GM12878 (cell line): ENCODE data around the gene SCAMP4. TPM values are rescaled to one million over a fixed set of nuclear protein-coding genes. Genes with fewer than 3 reads are reported as not detected.

ENCODE experiments used
- ATAC-seq: fragments of 200-7000 bp; cut with Tn5 transposase; 3 replicates; pipeline ENCODE4 v1.9.1; 2020; ENCODE audit warnings: mild to moderate bottlenecking, moderate library complexity
- BruUV-seq: library from RNA; stranded (reverse); fragments of 400-500 nt; replicated peaks from 2 replicates; lab custom pipeline; 2021; lab: Mats Ljungman, UMichigan
- CTCF ChIA-PET: fragments of 300-600 bp; sonication (Branson Sonifier 250); formaldehyde crosslinking; extraction: SDS; loops from one replicate; lab custom pipeline; 2021; ENCODE audit warnings: inconsistent platforms; lab: Yijun Ruan, JAX
- POLR2A ChIA-PET: fragments of 350-600 bp; formaldehyde crosslinking; extraction: SDS; loops from one replicate; lab custom pipeline; 2021; ENCODE audit warnings: inconsistent platforms; lab: Charles Lee
- RAD21 ChIA-PET: fragments of 300-600 bp; sonication (Branson Sonifier 250); formaldehyde crosslinking; loops from one replicate; lab custom pipeline; 2023; ENCODE audit warnings: antibody characterized with exemption; ENCODE audit not compliant: unreplicated experiment; lab: Charles Lee
- SMC1A ChIA-PET: fragments of 300-600 bp; sonication (Branson Sonifier 250); formaldehyde crosslinking; loops from one replicate; lab custom pipeline; 2023; ENCODE audit not compliant: unreplicated experiment, uncharacterized antibody; lab: Charles Lee
- DNase-seq: peaks from one replicate; pipeline ENCODE4 v3.0.0-alpha.2; 2011; ENCODE audit warnings: low read depth, low spot score
- FAIRE-seq: peaks from 3 replicates; lab custom pipeline; 2011; peaks lifted over from hg19 to GRCh38; lab: Jason Lieb, UNC
- H2AFZ ChIP-seq: 2 replicates; pipeline ENCODE4 v1.6.0; 2011; ENCODE audit warnings: low read depth, low read length, control low read depth; ENCODE audit not compliant: control insufficient read depth
- H3K27ac ChIP-seq: 2 replicates; pipeline ENCODE4 v1.5.1; 2011; ENCODE audit warnings: control low read depth; ENCODE audit not compliant: control insufficient read depth, insufficient read depth
- H3K27me3 ChIP-seq, 2 experiments: replicated peaks in 1 of 2; 2 replicates each; pipeline versions ENCODE4 v1.6.0 to v1.6.1; 2011; ENCODE audit warnings: low read length in 1 of 2; ENCODE audit not compliant: control insufficient read depth in 2 of 2, insufficient read depth in 2 of 2
- H3K36me3 ChIP-seq, 2 experiments: 2 replicates each; pipeline ENCODE4 v1.5.1; 2011; ENCODE audit warnings: low read length in 1 of 2; ENCODE audit not compliant: control insufficient read depth in 2 of 2, insufficient read depth in 2 of 2
- H3K4me1 ChIP-seq: 2 replicates; pipeline ENCODE4 v1.6.1; 2011; ENCODE audit warnings: mild to moderate bottlenecking, low read length, moderate library complexity, mixed read lengths; ENCODE audit not compliant: control insufficient read depth, insufficient read depth
- H3K4me2 ChIP-seq: 2 replicates; pipeline ENCODE4 v1.6.0; 2011; ENCODE audit warnings: control low read depth; ENCODE audit not compliant: control insufficient read depth, insufficient read depth
- H3K4me3 ChIP-seq: fragments of 200-600 bp; sonication (generic); 2 replicates; pipeline ENCODE4 v1.5.1; 2016
- H3K79me2 ChIP-seq: 2 replicates; pipeline ENCODE4 v1.6.0; 2011; ENCODE audit warnings: low read length; ENCODE audit not compliant: control insufficient read depth, insufficient read depth
- H3K9ac ChIP-seq: 2 replicates; pipeline ENCODE4 v1.8.0; 2011; ENCODE audit warnings: low read length, control low read depth, mixed read lengths; ENCODE audit not compliant: control insufficient read depth, insufficient read depth
- H3K9me3 ChIP-seq: replicated peaks from 3 replicates; pipeline ENCODE4 v1.5.1; 2011; ENCODE audit warnings: mild to moderate bottlenecking, low read length; ENCODE audit not compliant: control insufficient read depth, insufficient read depth
- H4K20me1 ChIP-seq: 2 replicates; pipeline ENCODE4 v1.6.0; 2011; ENCODE audit not compliant: control insufficient read depth, insufficient read depth
- BMI1 ChIP-seq: fragments of 450-650 bp; IDR thresholded peaks from 2 replicates; pipeline ENCODE4 v1.6.1; 2016; ENCODE audit warnings: mild to moderate bottlenecking, moderate library complexity, borderline replicate concordance
- CREB1 ChIP-seq: IDR thresholded peaks from 2 replicates; pipeline ENCODE4 v1.6.1; 2012; ENCODE audit warnings: low read depth, mild to moderate bottlenecking, inconsistent platforms
- DPF2 ChIP-seq: fragments of 450-650 bp; IDR thresholded peaks from 2 replicates; pipeline ENCODE4 v1.6.1; 2017; ENCODE audit warnings: mild to moderate bottlenecking
- EED ChIP-seq: sonication (generic); IDR thresholded peaks from 2 replicates; pipeline ENCODE4 v1.6.1; 2016; ENCODE audit warnings: antibody characterized with exemption, low read depth
- HDAC2 ChIP-seq: fragments of 200-600 bp; sonication (generic); IDR thresholded peaks from 2 replicates; pipeline ENCODE4 v1.6.1; 2017
- IRF4 ChIP-seq: IDR thresholded peaks from 2 replicates; pipeline ENCODE4 v1.6.1; 2011; ENCODE audit warnings: low read depth, low read length
- JUND ChIP-seq: IDR thresholded peaks from 2 replicates; pipeline ENCODE4 v1.6.1; 2012; ENCODE audit warnings: low read depth, mild to moderate bottlenecking, low read length, improper control_type of control experiment, moderate library complexity
- MTA3 ChIP-seq: IDR thresholded peaks from 2 replicates; pipeline ENCODE4 v1.6.1; 2012; ENCODE audit warnings: low read length, inconsistent platforms, borderline replicate concordance
- NR2C2 ChIP-seq: IDR thresholded peaks from 2 replicates; pipeline ENCODE4 v1.6.1; 2011; ENCODE audit warnings: borderline replicate concordance, low read depth; ENCODE audit not compliant: control insufficient read depth, insufficient read length
- RB1 ChIP-seq: fragments of 450-650 bp; formaldehyde crosslinking; IDR thresholded peaks from 2 replicates; pipeline ENCODE4 v1.6.1; 2017; ENCODE audit warnings: mild to moderate bottlenecking, borderline replicate concordance
- TAF1 ChIP-seq: IDR thresholded peaks from 2 replicates; pipeline ENCODE4 v1.6.1; 2011; ENCODE audit warnings: mild to moderate bottlenecking, low read depth, low read length, borderline replicate concordance
- ZBTB4 ChIP-seq: fragments of 450-650 bp; formaldehyde crosslinking; IDR thresholded peaks from 2 replicates; pipeline ENCODE4 v1.4.0; 2022; ENCODE audit warnings: mild to moderate bottlenecking, moderate library complexity
- ZNF24 ChIP-seq: fragments of 450-650 bp; IDR thresholded peaks from 2 replicates; pipeline ENCODE4 v1.6.1; 2017; ENCODE audit warnings: antibody characterized with exemption, mild to moderate bottlenecking
- WGBS: methylation state at CpG from one replicate; pipeline ENCODE4 v1.1.6; 2016; ENCODE audit warnings: low lambda C conversion rate; ENCODE audit not compliant: insufficient replicate concordance, insufficient coverage; ENCODE audit errors: missing lambda C conversion rate; 5-methylcytosine and 5-hydroxymethylcytosine counted together
- in situ Hi-C: fragments of 300-500 bp; cut with MboI; formaldehyde crosslinking; loops from 9 replicates; pipeline ENCODE4 v1.14.3; 2018; ENCODE audit warnings: mixed read lengths
- intact Hi-C: fragments of 100-400 bp; cut with micrococcal nuclease; formaldehyde crosslinking; loops from one replicate; pipeline ENCODE4 v1.14.2; 2022; ENCODE audit not compliant: unreplicated experiment
- polyA plus RNA-seq, 11 experiments: library from polyadenylated mRNA; depleted of rRNA in 4 of 11; unstranded in 6 of 11; stranded (reverse) in 5 of 11; fragments of >200 nt; fragmentation: Nextera tagmentation in 4 of 11; fragmentation: Illumina TruSeq in 1 of 11; extraction: Ambion mirVana in 4 of 11; extraction: Trizol in 1 of 11; gene quantifications; 1 replicate in 1 of 11; 2 replicates in 10 of 11; pipeline versions ENCODE4 v1.2.1 to v1.2.3, GENCODE V29; 2011 to 2016; ENCODE audit warnings: inconsistent platforms in 2 of 11, missing spikeins in 2 of 11, low read depth in 1 of 11
- total RNA-seq, 4 experiments: library from RNA; depleted of rRNA in 3 of 4; stranded (reverse); fragments of >200 nt in 3 of 4; fragmentation: Illumina TruSeq in 1 of 4; extraction: Trizol in 1 of 4; gene quantifications; 2 replicates each; pipeline versions ENCODE4 v1.2.1 to v1.2.3, GENCODE V29; 2013 to 2021

Gene SCAMP4
- total and polyA plus RNA-seq, 10 of the 15 experiments (the other 5 are each of a cell fraction or from before 2014, with no cell fraction given) = 0.63 to 34.7 (median 12.8) TPM

GRCh38 chr19:1889907-1890306 is 15.3 kb upstream of the SCAMP4 start:
- no TSS peak for BruUV-seq
- intact Hi-C loops = no loop called here

More at GRCh38 chr19:1889907-1890306, 15.3 kb upstream of the SCAMP4 start:
- no peaks in the 10 kb centered on the region for H3K27me3 ChIP-seq
- no peak overlapping the region for H3K9ac ChIP-seq
- no peak overlapping the region for H3K27ac ChIP-seq
- SMC1A ChIA-PET = no interaction called here
- H2AFZ ChIP-seq = no peak overlapping the region
- TF ChIP-seq IRF4 = no peak
- no peak for TF ChIP-seq NR2C2
- no peak for TF ChIP-seq CREB1
- TF ChIP-seq EED = no peak
- no peak for TF ChIP-seq RB1
- TF ChIP-seq ZBTB4 (CRISPR knock-in tag) = no peak
- TF ChIP-seq MTA3 = no peak
- TF ChIP-seq TAF1 = no peak
- no peak for TF ChIP-seq DPF2
- no peak for TF ChIP-seq HDAC2
- TF ChIP-seq BMI1 = no peak
- TF ChIP-seq JUND = no peak
- no peak for TF ChIP-seq ZNF24
- ATAC-seq (no peak), FAIRE-seq (no peak), DNase-seq (no peak)
- WGBS = 78% methylated on average over 1 of the region's 1 CpG
- no peaks in the 10 kb centered on the region for H3K36me3 ChIP-seq
- peaks cover 2% of the 10 kb centered on the region for H3K79me2 ChIP-seq
- no peaks in the 10 kb centered on the region for H3K9me3 ChIP-seq
- in situ Hi-C loops = no loop called here
- no peak overlapping the region for H3K4me3 ChIP-seq
- H3K4me2 ChIP-seq = no peak overlapping the region
- POLR2A ChIA-PET = interaction anchor here (1.3 kb wide), 1 partner anchor 13 kb away, joined by 7 read pairs; no protein-coding TSS in a partner anchor
- CTCF ChIA-PET = interaction anchor here (1.8 kb wide), 1 partner anchor 25 kb away, joined by 4 read pairs; no protein-coding TSS in a partner anchor
- RAD21 ChIA-PET = no interaction called here
- H4K20me1 ChIP-seq = no peaks in the 10 kb centered on the region
- peaks cover under 1% of the 10 kb centered on the region; the same call in 1 of the 2 replicates for H3K4me1 ChIP-seq
